ENCODE results near the gene FBXW10.
A peak's percentile ranks its signal among the peaks of the same experiment; 100 is the strongest.
"Not testable (repeated sequence)": the region's sequence is repeated elsewhere in the genome, so short reads cannot be mapped to it uniquely, and the experiment has no call there.

The FBXW10 gene

GRCh38 chr17:18772471-18772870 lies 28.6 kb downstream of the FBXW10 start:
- Histone ChIP-seq H3K36me3 (ENCODE audit: control insufficient read depth, insufficient read depth, low read length) (no peaks in the 10 kb centered on the region), H3K4me3 (replicated peaks; ENCODE audit: low read depth, low read length) (no peak overlapping the region), H3K27me3 (replicated peaks; ENCODE audit: control insufficient read depth, insufficient read depth, low read length) (no peaks in the 10 kb centered on the region; the same call in 1 of the 2 replicates)
- DNase-seq (ENCODE audit: extremely low read depth, insufficient read length) = no peak
- no peak for TF ChIP-seq CTCF (IDR thresholded peaks at IDR 0.05; ENCODE audit: insufficient read depth, low read length, poor library complexity, severe bottlenecking)

GRCh38 chr17:18780991-18781718 lies 37.3 kb downstream of the FBXW10 start, which contains the start of gene TVP23B:
Gene TVP23B (plus strand): TSS chr17:18781183. CDS start chr17:18781294, 111 bp downstream.
- not testable (repeated sequence) for H3K27me3 ChIP-seq (replicated peaks; ENCODE audit: control insufficient read depth, insufficient read depth, low read length); H3K36me3 ChIP-seq (ENCODE audit: control insufficient read depth, insufficient read depth, low read length)
- DNase-seq (ENCODE audit: extremely low read depth, insufficient read length) = peak; percentile 94
- peak within 1 kb of the TSS; percentile 63 for H3K4me3 ChIP-seq (replicated peaks; ENCODE audit: low read depth, low read length)

- H3K36me3 ChIP-seq (ENCODE audit: control insufficient read depth, insufficient read depth, low read length); H3K27me3 ChIP-seq (replicated peaks; ENCODE audit: control insufficient read depth, insufficient read depth, low read length); DNase-seq (ENCODE audit: extremely low read depth, insufficient read length): not testable (repeated sequence)
- peak overlapping the region; percentile 63 for H3K4me3 ChIP-seq (replicated peaks; ENCODE audit: low read depth, low read length)
These were observed 38.0 kb downstream of the FBXW10 start for GRCh38 chr17:18781805-18782204.

DNA sequence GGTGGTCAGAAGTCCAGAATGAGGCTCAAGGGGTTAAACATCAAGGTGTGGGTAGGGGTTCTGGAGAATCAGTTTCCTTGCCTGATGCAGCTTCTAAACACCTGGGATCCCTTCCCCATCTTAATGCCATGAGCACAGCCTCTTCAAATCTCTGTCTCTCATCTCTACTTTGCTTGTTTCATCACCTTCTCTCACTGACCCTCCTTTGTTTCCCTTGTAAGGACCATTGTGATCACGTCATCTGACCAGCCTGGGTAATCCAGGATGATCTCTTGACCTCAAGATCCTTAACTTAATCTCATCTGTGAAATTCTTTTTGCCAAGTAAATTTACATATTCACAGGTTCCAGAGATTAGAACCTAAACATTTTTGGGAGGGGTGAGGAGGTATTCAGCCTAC lies 42.1 kb downstream of the FBXW10 start:
- not testable (repeated sequence) for H3K36me3 ChIP-seq (ENCODE audit: control insufficient read depth, insufficient read depth, low read length); H3K27me3 ChIP-seq (replicated peaks; ENCODE audit: control insufficient read depth, insufficient read depth, low read length); H3K4me3 ChIP-seq (replicated peaks; ENCODE audit: low read depth, low read length); DNase-seq (ENCODE audit: extremely low read depth, insufficient read length)

- not testable (repeated sequence) for H3K27me3 ChIP-seq (replicated peaks; ENCODE audit: control insufficient read depth, insufficient read depth, low read length); DNase-seq (ENCODE audit: extremely low read depth, insufficient read length); H3K4me3 ChIP-seq (replicated peaks; ENCODE audit: low read depth, low read length); H3K36me3 ChIP-seq (ENCODE audit: control insufficient read depth, insufficient read depth, low read length)
These were observed 43.0 kb downstream of the FBXW10 start for GRCh38 chr17:18786890-18787289.

DNA sequence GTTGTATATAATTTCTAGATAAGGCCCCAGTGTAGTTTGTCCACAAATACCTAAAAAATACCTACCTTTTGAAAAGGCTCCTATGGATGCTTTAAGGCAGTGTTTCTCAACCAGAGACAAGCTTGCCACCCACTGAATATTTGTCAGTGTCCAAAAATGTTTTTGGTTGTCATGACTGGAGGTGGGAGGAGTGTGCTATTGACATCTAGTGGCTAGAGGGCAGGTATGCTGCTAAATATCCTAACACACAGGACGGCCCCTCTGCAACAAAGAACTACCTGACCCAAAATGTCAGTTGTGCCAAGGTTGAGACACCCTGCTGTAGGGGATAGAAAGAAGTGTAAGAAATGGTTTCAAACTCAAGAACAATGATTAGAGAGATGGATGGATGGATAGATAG lies 47.5 kb downstream of the FBXW10 start:
- not testable (repeated sequence) for H3K36me3 ChIP-seq (ENCODE audit: control insufficient read depth, insufficient read depth, low read length); H3K4me3 ChIP-seq (replicated peaks; ENCODE audit: low read depth, low read length); H3K27me3 ChIP-seq (replicated peaks; ENCODE audit: control insufficient read depth, insufficient read depth, low read length); DNase-seq (ENCODE audit: extremely low read depth, insufficient read length)
- peak; percentile 20 for TF ChIP-seq CTCF (IDR thresholded peaks at IDR 0.05; ENCODE audit: insufficient read depth, low read length, poor library complexity, severe bottlenecking)

- H3K36me3 ChIP-seq (ENCODE audit: control insufficient read depth, insufficient read depth, low read length); DNase-seq (ENCODE audit: extremely low read depth, insufficient read length); H3K27me3 ChIP-seq (replicated peaks; ENCODE audit: control insufficient read depth, insufficient read depth, low read length); H3K4me3 ChIP-seq (replicated peaks; ENCODE audit: low read depth, low read length): not testable (repeated sequence)
These were observed 51.0 kb downstream of the FBXW10 start for GRCh38 chr17:18794841-18795240.

GRCh38 chr17:18796887-18797286 lies 53.0 kb downstream of the FBXW10 start:
- not testable (repeated sequence) for DNase-seq (ENCODE audit: extremely low read depth, insufficient read length); H3K27me3 ChIP-seq (replicated peaks; ENCODE audit: control insufficient read depth, insufficient read depth, low read length); H3K4me3 ChIP-seq (replicated peaks; ENCODE audit: low read depth, low read length); H3K36me3 ChIP-seq (ENCODE audit: control insufficient read depth, insufficient read depth, low read length)

GRCh38 chr17:18803458-18804245 lies 59.8 kb downstream of the FBXW10 start:
- not testable (repeated sequence) for H3K27me3 ChIP-seq (replicated peaks; ENCODE audit: control insufficient read depth, insufficient read depth, low read length); DNase-seq (ENCODE audit: extremely low read depth, insufficient read length); H3K36me3 ChIP-seq (ENCODE audit: control insufficient read depth, insufficient read depth, low read length); H3K4me3 ChIP-seq (replicated peaks; ENCODE audit: low read depth, low read length)

GRCh38 chr17:18815924-18816323 lies 72.1 kb downstream of the FBXW10 start:
- DNase-seq (ENCODE audit: extremely low read depth, insufficient read length); H3K4me3 ChIP-seq (replicated peaks; ENCODE audit: low read depth, low read length); H3K27me3 ChIP-seq (replicated peaks; ENCODE audit: control insufficient read depth, insufficient read depth, low read length); H3K36me3 ChIP-seq (ENCODE audit: control insufficient read depth, insufficient read depth, low read length): not testable (repeated sequence)
